Fibroblast of lung (primary cell): ENCODE data around the gene BAZ2B. TPM values are rescaled to one million over a fixed set of nuclear protein-coding genes. Genes with fewer than 3 reads are reported as not detected.

ENCODE experiments used
- DNase-seq, 2 donors: peaks; one replicate each; pipeline versions ENCODE4 v3.0.0 to v3.0.0-alpha.2; 2010; ENCODE audit warnings: low read depth in 2 of 2
- H2AFZ ChIP-seq: 2 replicates; pipeline ENCODE4 v1.5.1; 2012; ENCODE audit warnings: low read length, control low read depth, inconsistent platforms
- H3K27ac ChIP-seq: 2 replicates; pipeline ENCODE4 v1.5.1; 2011; ENCODE audit warnings: low read length, control low read depth; ENCODE audit not compliant: insufficient read depth
- H3K27me3 ChIP-seq: 2 replicates; pipeline ENCODE4 v1.5.1; 2011; ENCODE audit warnings: mild to moderate bottlenecking, low read length; ENCODE audit not compliant: control insufficient read depth, insufficient read depth
- H3K36me3 ChIP-seq: 2 replicates; pipeline ENCODE4 v1.5.1; 2011; ENCODE audit warnings: low read length; ENCODE audit not compliant: control insufficient read depth, insufficient read depth
- H3K4me1 ChIP-seq: 2 replicates; pipeline ENCODE4 v1.5.1; 2011; ENCODE audit warnings: low read length; ENCODE audit not compliant: control insufficient read depth, insufficient read depth; ENCODE audit errors: extremely low read depth
- H3K4me2 ChIP-seq: 2 replicates; pipeline ENCODE4 v1.5.1; 2011; ENCODE audit warnings: low read length, control low read depth; ENCODE audit not compliant: insufficient read depth; ENCODE audit errors: extremely low read depth
- H3K4me3 ChIP-seq, 4 experiments: fragments of 200-600 bp in 1 of 4; sonication (generic) in 1 of 4; replicated peaks in 1 of 4; 2 replicates each; pipeline ENCODE4 v1.5.1; 2011 to 2016; ENCODE audit warnings: low read length in 4 of 4, low read depth in 3 of 4, mild to moderate bottlenecking in 3 of 4, control low read depth in 2 of 4, inconsistent platforms in 1 of 4, mixed read lengths in 1 of 4; ENCODE audit not compliant: insufficient read depth in 1 of 4; ENCODE audit errors: control extremely low read depth in 1 of 4
- H3K79me2 ChIP-seq: 2 replicates; pipeline ENCODE4 v1.5.1; 2012; ENCODE audit warnings: mild to moderate bottlenecking, low read length, inconsistent platforms; ENCODE audit not compliant: control insufficient read depth, insufficient read depth
- H3K9ac ChIP-seq: 2 replicates; pipeline ENCODE4 v1.5.1; 2011; ENCODE audit warnings: mild to moderate bottlenecking, low read length, control low read depth; ENCODE audit not compliant: insufficient read depth
- H3K9me3 ChIP-seq: 2 replicates; pipeline ENCODE4 v1.5.1; 2012; ENCODE audit warnings: low read depth, low read length; ENCODE audit not compliant: control insufficient read depth, insufficient read depth
- H4K20me1 ChIP-seq: 2 replicates; pipeline ENCODE4 v1.5.1; 2011; ENCODE audit warnings: low read length; ENCODE audit not compliant: control insufficient read depth, insufficient read depth; ENCODE audit errors: extremely low read depth
- CTCF ChIP-seq, 2 donors: IDR thresholded peaks in 1 of 2; conservative IDR thresholded peaks in 1 of 2; 1 replicate in 1 of 2; 2 replicates in 1 of 2; pipeline ENCODE4 v1.5.1; 2011 to 2012; ENCODE audit warnings: low read length in 2 of 2, control low read depth in 1 of 2, inconsistent platforms in 1 of 2, low read depth in 1 of 2, mild to moderate bottlenecking in 1 of 2
- EZH2 ChIP-seq: IDR thresholded peaks from 2 replicates; pipeline ENCODE4 v1.5.1; 2012; ENCODE audit warnings: low read length, control low read depth, mild to moderate bottlenecking; ENCODE audit errors: missing control alignments
- polyA plus RNA-seq, 2 donors: library from polyadenylated mRNA; depleted of rRNA in 1 of 2; stranded (reverse) in 1 of 2; unstranded in 1 of 2; fragments of >200 nt; gene quantifications; 2 replicates each; pipeline ENCODE4 v1.2.1, GENCODE V29; 2011 to 2012; ENCODE audit warnings: missing spikeins in 1 of 2
- total RNA-seq: library from RNA; depleted of rRNA; stranded (reverse); fragments of >200 nt; gene quantifications from 2 replicates; pipeline ENCODE4 v1.2.1, GENCODE V29; 2014

BAZ2B gene
- total and polyA plus RNA-seq, 2 donors (not counting 1 experiment from before 2014, with no cell fraction given): 28.0 to 61.8 TPM

DNA sequence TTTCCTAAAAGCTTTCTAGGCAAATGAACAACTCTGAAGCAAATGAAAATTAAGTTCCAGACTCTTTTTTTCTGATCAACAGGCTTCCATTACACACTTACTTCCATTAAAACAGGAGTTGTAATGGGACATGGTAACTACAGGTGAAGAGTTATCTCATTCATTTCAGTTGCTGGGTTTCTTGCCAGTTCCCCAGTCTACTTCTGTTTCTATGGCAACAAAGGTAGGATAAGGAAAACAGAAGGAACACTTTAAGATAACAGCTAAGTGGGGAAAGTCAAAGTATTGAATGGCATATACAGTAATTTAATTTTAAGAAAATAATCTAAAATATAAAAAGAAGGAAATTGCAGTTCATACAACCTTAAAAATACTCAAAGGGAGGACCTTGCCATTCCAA, 25.1 kb downstream of the BAZ2B start:
- no peaks in the 10 kb centered on the region for H3K79me2 ChIP-seq
- no peaks in the 10 kb centered on the region for H3K4me1 ChIP-seq
- H2AFZ ChIP-seq: no peak overlapping the region
- no peak for DNase-seq
- no peak overlapping the region for H3K9ac ChIP-seq
- no peak overlapping the region for H3K4me2 ChIP-seq
- no peaks in the 10 kb centered on the region for H3K36me3 ChIP-seq
- H3K4me3 ChIP-seq: no peak overlapping the region
- no peak for TF ChIP-seq EZH2
- TF ChIP-seq CTCF (conservative IDR thresholded peaks at IDR 0.05 in 1 of 2, IDR thresholded peaks at IDR 0.05 in 1 of 2; ENCODE audit: low read depth in 1 of 2, low read length in 2 of 2): no peak
- H3K27me3 ChIP-seq: no peaks in the 10 kb centered on the region
- H4K20me1 ChIP-seq: no peaks in the 10 kb centered on the region
- H3K9me3 ChIP-seq: no peaks in the 10 kb centered on the region
- no peak overlapping the region for H3K27ac ChIP-seq

DNA sequence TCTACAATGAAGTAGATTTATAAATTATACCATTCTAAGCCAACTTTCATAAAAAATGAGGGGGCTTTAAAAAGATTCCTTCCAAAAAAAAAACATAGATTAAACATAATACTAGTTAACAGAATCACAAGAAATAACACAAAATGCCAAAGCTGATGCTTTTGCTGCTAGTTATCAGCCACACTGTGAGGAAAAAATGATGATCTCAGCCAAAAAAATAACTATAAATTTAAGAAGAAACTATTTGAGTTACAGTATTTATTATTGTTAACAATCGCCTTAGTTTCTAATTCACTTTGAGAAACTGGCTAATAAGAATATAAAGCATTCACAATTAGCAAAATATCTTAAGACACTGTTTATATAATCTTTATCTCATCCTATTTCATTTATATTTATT, 27.1 kb downstream of the BAZ2B start:
- no peaks in the 10 kb centered on the region for H3K27me3 ChIP-seq
- H4K20me1 ChIP-seq: no peaks in the 10 kb centered on the region
- no peak overlapping the region for H2AFZ ChIP-seq
- no peak overlapping the region for H3K9ac ChIP-seq
- DNase-seq: no peak
- H3K9me3 ChIP-seq: no peaks in the 10 kb centered on the region
- no peaks in the 10 kb centered on the region for H3K36me3 ChIP-seq
- no peak overlapping the region for H3K27ac ChIP-seq
- no peak overlapping the region for H3K4me3 ChIP-seq
- H3K4me2 ChIP-seq: no peak overlapping the region
- H3K4me1 ChIP-seq: no peaks in the 10 kb centered on the region
- TF ChIP-seq CTCF (conservative IDR thresholded peaks at IDR 0.05 in 1 of 2, IDR thresholded peaks at IDR 0.05 in 1 of 2; ENCODE audit: low read depth in 1 of 2, low read length in 2 of 2) (no peak), EZH2 (no peak)
- H3K79me2 ChIP-seq: no peaks in the 10 kb centered on the region

DNA sequence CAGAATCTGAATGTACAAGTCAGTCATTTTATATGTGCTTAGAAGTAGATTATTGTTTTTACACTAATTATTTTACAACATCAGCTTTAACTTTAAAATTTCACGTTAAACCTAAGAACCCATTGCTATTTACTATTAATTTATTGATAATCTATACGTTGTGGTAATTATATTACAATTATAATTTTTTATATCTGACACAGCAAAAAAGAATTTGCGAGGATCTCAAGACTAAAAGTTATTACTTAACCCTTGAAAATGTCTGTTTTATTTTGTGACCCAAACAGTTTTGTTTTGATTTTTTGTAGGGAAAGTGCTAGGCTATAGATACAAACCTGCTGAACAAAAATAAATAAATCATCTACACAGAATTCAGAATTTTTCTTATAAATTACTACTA, 30.3 kb downstream of the BAZ2B start:
- Histone ChIP-seq H3K79me2 (no peaks in the 10 kb centered on the region), H3K9me3 (no peaks in the 10 kb centered on the region), H4K20me1 (no peaks in the 10 kb centered on the region), H3K27me3 (no peaks in the 10 kb centered on the region), H3K4me1 (no peaks in the 10 kb centered on the region), H3K27ac (no peak overlapping the region), H2AFZ (no peak overlapping the region), H3K36me3 (no peaks in the 10 kb centered on the region), H3K9ac (no peak overlapping the region), H3K4me3 (no peak overlapping the region), H3K4me2 (no peak overlapping the region)
- DNase-seq: no peak
- TF ChIP-seq CTCF (conservative IDR thresholded peaks at IDR 0.05 in 1 of 2, IDR thresholded peaks at IDR 0.05 in 1 of 2; ENCODE audit: low read depth in 1 of 2, low read length in 2 of 2) (no peak), EZH2 (no peak)
